Measurements from ENCODE around the gene FLOT2.
"Not testable (repeated sequence)": the region's sequence is repeated elsewhere in the genome, so short reads cannot be mapped to it uniquely, and the experiment has no call there.

FLOT2 gene

GRCh38 chr17:28839221-28839620 lies 58.3 kb downstream of the FLOT2 start:
- DNase-seq = no peak

- not testable (repeated sequence) for DNase-seq
These were observed 61.0 kb downstream of the FLOT2 start for GRCh38 chr17:28836541-28836940.

GRCh38 chr17:28834420-28834819 lies 63.1 kb downstream of the FLOT2 start:
- DNase-seq = no peak

Measured in cortex of kidney (tissue), 1 donor.